Posterior vena cava (tissue), 2 donors: Measurements from ENCODE around the gene STIMATE. TPM values are rescaled to one million over a fixed set of nuclear protein-coding genes. Genes with fewer than 3 reads are reported as not detected.

Source experiments
- DNase-seq: peaks from one replicate; pipeline ENCODE4 v3.0.0-alpha.2; 2020; ENCODE audit warnings: low spot score
- intact Hi-C, 2 donors: fragments of 100-400 bp; cut with DNase I; formaldehyde crosslinking; loops; one replicate each; pipeline versions ENCODE4 v1.14.1 to v1.14.2; 2022 to 2023
- long read RNA-seq, 2 donors: library from polyadenylated mRNA; unstranded; transcript quantifications; one replicate each; pipeline ENCODE4 v2.0.0, GENCODE V29; 2020 to 2021
- total RNA-seq, 2 donors: library from RNA; stranded (reverse); fragmentation: NEBNext Ultra II Directional; extraction: Animal tissue kit (Norgen Biotek cat#: 25700); gene quantifications; one replicate each; pipeline ENCODE4 v1.2.1, GENCODE V29; 2021
- donor health status: DM: yes; HTN: yes; CAD: no.
- donor health status: DM: yes; HTN: yes; CAD: no.

STIMATE gene
- 10 to 100 TPM; 20.7 to 24.1 TPM for total RNA-seq
- long read RNA-seq, donor 1, full-length matches to known transcripts = 5 of 17 reads
- long read RNA-seq, donor 1, partial matches to known transcripts = 2 of 17 reads
- long read RNA-seq, donor 1, other reads (novel, unspliced or antisense) = 10 of 17 reads
- long read RNA-seq, donor 2, full-length matches to known transcripts = 1 of 19 reads
- long read RNA-seq, donor 2, partial matches to known transcripts = 2 of 19 reads
- long read RNA-seq, donor 2, other reads (novel, unspliced or antisense) = 16 of 19 reads

GRCh38 chr3:52897130-52898122 is at the start of gene STIMATE:
Gene STIMATE (minus strand): TSS chr3:52897548. CDS start chr3:52897450, 98 bp downstream.
- intact Hi-C loops = loop anchor here in 1 of 2 donors (5.0 kb wide), 1 partner anchor 55 kb away; no protein-coding TSS in a partner anchor
- DNase-seq = peak; percentile 96

DNA sequence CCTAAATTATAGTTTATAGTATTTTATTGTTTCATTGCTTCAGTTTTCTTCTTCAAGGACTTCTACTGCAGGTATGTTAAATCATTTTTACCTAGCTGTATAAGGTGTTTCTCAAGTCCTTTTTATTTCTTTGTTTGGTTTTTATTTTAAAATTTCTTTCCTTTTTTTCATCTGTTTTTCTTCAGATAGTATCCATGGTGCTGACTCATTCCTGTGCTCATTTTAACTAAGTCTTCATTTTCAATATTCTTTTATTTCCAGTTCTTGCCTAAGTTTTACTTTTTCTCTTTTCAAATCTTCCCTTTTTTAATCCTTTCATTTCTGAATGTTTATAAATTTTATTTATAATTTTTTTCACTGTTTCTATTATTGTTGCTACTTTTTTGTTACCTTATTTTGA is 42.3 kb upstream of the STIMATE start:
- intact Hi-C loops = loop anchor here in 1 of 2 donors (10.0 kb wide), 3 partner anchors 85 to 195 kb away; no protein-coding TSS in a partner anchor
- no peak for DNase-seq

DNA sequence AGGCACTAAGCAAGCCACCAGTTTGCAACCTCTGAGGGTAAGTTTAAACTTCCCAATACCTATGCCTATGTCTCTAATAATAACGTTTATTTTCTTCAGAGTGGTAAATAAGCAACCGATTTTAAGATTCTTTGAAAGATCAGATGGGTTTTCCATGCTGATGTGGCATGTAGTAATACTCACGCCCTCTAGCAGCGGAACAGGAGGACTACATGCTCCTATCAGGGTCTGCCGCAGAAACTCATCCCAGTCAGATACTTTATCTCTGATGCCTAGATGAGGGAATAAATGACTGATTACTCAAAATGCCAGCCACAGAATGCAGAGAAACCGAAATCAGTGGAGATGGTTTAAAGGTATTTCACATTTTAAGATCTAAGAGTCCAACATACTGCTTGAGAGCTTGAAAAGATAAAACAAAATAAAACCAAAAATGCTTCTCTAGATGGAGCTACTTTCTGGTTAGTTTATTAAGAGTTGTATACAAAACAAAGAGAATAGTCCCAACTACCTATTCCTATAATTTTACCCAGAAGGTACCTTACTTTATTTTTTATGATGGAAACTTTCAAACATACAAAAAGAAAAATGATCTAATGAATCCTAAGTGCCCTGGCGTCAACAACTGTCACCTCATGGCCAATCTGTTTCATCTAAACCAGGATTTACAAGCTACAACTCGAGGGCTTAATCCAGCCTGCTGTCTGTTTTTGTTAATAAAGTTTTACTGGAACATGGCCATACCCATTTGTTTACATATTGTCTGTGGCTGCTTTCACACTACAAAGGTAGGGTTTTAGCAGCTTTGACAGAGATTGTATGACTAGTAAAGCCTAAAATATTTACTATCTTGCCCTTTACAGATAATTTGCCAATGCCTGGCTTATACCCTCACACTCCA is 37.5 kb upstream of the STIMATE start:
- intact Hi-C loops = loop anchor here in 1 of 2 donors (10.0 kb wide), 3 partner anchors 80 to 190 kb away; no protein-coding TSS in a partner anchor
- DNase-seq = no peak

- intact Hi-C loops = loop anchor here in 1 of 2 donors (10.0 kb wide), 3 partner anchors 77 to 187 kb away; no protein-coding TSS in a partner anchor
- DNase-seq = no peak
Measured at GRCh38 chr3:52931889-52932288, 34.5 kb upstream of the STIMATE start.

GRCh38 chr3:52931328-52931727 is 34.0 kb upstream of the STIMATE start:
- no peak for DNase-seq
- intact Hi-C loops = loop anchor here in 1 of 2 donors (10.0 kb wide), 3 partner anchors 77 to 187 kb away; no protein-coding TSS in a partner anchor

DNA sequence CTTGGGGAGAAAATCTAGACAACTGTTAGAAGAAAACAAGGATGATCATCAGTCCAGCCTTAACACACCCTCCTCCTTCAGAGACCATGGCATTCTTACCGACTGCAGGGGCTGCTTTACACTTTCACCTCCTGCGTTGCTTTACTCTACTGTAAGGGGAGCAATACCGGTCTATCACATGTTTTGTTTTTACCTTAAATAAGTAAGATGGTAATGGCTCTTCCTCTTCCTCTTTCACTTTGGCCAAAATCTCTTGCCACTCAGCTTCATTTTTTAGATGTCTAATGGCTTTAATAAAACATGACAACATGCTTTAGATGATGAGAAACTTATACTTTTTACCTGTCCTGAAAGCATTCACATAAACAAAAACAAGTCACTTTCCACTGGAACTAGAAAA is 33.4 kb upstream of the STIMATE start:
- DNase-seq = no peak
- intact Hi-C loops = loop anchor here in 1 of 2 donors (10.0 kb wide), 3 partner anchors 76 to 186 kb away; no protein-coding TSS in a partner anchor

- DNase-seq = no peak
- intact Hi-C loops = loop anchor here in 1 of 2 donors (10.0 kb wide), 1 partner anchor 72 kb away; no protein-coding TSS in a partner anchor
Measured at GRCh38 chr3:52926554-52926953, 29.2 kb upstream of the STIMATE start.

- intact Hi-C loops = loop anchor here in 1 of 2 donors (10.0 kb wide), 1 partner anchor 71 kb away; no protein-coding TSS in a partner anchor
- no peak for DNase-seq
Measured at GRCh38 chr3:52925405-52926313, 28.3 kb upstream of the STIMATE start.

- intact Hi-C loops = loop anchor here in 1 of 2 donors (10.0 kb wide), 1 partner anchor 69 kb away; no protein-coding TSS in a partner anchor
- DNase-seq = no peak
Measured at GRCh38 chr3:52923963-52924362, 26.6 kb upstream of the STIMATE start.

DNA sequence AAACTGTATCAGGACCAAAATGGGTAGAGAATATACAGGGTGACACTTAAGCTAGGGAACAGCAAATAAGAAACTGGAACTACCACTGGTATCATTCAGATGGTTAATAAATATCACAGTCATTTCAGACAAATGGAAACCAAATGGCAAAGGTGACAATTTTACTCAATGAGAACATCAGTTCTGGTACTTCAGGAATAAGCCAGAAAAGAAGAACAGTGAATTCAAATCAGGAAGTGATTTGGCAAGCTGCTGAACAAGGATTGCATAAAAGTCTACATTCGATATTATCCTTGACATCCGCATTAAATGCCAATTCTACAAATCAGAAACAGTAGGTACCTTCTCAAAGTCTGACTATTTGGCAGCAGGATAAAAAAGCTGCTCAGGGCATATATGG is 23.5 kb upstream of the STIMATE start:
- intact Hi-C loops = loop anchor here in 1 of 2 donors (10.0 kb wide), 1 partner anchor 66 kb away; no protein-coding TSS in a partner anchor
- DNase-seq = no peak

DNA sequence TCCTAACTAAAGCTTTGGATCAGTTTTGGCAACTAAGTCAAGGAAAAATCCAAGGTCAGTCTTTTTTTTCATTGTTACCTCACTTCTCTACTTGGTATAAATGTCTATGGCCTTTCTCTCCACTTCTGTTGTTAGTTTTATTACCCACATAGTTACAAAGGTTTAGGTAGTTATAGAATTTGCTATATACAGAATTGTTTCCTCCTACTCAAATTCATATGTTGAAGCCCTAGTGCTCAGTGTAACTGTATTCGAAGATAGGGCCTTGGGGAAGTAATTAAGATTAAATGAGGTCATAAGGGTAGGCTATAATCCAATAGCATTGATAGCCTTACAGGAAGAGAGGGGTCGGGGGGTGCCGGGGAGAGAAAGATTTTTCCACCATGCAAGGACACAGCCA is 19.7 kb upstream of the STIMATE start:
- intact Hi-C loops = no loop called here
- no peak for DNase-seq

- intact Hi-C loops = no loop called here
- DNase-seq = no peak
Measured at GRCh38 chr3:52915294-52915693, 17.9 kb upstream of the STIMATE start.

DNA sequence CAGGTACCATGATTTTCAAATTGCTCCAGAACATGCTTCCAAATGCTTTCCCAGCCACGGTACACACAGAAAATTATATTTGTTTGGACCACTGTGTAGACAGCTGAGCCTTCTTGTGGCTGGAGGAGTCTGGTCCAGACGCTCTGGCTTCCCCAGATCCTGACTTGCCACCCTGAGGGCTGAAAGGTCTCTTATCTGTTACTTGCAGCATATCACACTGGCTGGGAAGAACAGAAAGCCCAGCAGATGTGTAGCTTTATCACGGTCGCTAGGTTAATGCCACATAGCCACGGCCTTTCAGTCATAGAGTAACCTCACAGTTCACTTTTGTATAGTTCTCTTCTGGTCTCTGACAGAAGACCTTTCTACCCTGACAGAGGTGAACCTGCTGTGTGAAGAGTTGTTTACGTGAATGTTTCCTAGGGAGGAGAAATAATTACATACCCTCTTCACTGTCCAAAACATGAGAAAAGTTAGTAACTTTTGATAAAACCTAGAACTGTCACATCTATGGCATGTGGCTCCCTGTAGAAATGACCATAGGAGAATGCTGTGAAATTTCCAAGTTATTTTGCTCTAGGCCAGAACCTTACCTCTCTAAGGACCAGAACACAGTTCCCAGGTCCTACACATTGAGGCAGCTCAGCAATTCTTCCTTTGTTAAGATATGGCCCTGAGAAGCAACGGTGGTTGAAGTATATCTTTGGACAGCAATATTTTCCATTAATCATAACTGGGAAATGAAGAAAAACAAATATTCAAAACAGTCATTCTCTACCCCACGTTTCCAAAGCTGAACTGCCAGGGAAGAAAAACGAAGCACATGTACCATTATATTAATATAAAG is 15.8 kb upstream of the STIMATE start:
- DNase-seq = no peak
- intact Hi-C loops = no loop called here

DNA sequence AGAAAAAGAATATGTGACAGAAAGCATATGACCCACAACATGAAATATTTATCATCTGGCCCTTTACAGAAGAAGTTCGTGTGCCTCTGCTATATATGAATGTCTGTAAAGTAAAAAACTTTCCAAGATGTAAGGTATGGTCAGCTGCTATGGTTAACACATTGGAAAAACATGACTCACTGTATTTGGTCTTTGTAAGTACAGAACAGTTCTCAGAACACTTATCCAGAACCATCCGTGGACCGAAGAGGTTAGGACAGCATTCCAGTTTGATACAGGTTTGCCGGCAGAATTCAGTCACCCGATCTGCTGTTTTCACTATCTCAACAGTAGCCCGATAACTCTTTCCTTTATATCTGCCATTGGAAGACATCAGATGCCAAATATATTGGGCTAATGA is 13.5 kb upstream of the STIMATE start:
- no peak for DNase-seq

DNA sequence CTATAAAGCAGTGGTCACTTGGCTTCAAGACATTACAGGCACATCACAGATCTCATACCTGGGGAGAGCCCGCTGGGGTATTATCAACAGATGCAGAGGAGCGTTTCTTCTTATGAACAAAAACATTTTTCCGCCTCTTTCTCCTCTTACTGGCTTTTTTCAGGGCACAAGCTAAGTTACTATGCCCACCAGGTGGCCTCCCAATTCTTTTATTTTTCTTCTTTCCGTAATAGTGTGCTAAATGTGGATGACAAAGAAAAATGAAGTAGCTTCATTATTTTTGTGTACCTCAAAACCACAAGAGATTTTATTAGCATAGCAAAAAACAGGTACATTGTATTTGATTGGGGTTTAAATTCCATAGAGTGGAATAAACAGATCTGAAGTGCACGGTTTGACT is 10.1 kb upstream of the STIMATE start:
- intact Hi-C loops = no loop called here
- DNase-seq = no peak

More for the DNA sequence above, 13.5 kb upstream of the STIMATE start:
- intact Hi-C loops = no loop called here

DNA sequence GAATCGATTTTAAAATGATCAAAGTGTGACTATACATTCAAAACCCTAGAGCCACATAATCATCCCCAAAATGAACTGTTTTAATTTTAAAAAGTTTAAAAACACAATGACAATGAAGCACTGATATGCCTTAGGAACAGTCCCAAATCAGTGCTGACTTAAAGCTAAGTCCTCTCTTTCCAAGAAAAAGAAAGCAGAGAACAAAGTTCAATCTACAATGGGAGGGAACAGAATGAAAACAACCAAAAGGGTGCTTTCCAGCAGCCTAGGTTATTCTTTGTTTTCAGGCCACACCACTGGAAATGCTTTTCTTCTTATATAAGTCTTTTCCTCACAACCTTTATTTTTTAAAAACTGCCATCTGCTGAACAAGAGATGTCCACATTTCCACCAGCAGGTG is 7.2 kb upstream of the STIMATE start:
- no peak for DNase-seq
- intact Hi-C loops = no loop called here

DNA sequence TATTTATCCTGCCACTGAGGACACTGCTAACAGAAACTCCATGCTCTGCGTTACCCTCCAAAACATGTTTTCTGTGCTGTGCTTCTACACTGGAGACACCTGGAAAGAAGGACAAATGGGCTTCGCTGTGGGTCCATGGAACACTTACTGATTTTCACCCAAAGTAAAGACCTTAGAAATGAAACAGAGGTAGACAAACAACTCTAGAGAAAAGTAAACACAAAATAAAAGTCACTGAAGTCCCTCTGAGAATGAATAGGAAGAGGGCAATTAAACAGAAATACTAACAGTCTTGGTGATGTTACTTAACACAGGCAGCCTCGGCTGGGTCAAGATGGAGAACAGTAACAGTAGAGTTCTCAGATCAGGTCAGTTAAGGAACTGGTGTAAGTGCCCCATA is 6.7 kb upstream of the STIMATE start:
- DNase-seq = no peak
- intact Hi-C loops = no loop called here
